ENCODE results near the gene GPBP1. TPM values are rescaled to one million over a fixed set of nuclear protein-coding genes. Genes with fewer than 3 reads are reported as not detected.
"Not testable (repeated sequence)": the region's sequence is repeated elsewhere in the genome, so short reads cannot be mapped to it uniquely, and the experiment has no call there.

The GPBP1 gene
- total RNA-seq, 1 donor from 2014 or later: 70.6 TPM

DNA sequence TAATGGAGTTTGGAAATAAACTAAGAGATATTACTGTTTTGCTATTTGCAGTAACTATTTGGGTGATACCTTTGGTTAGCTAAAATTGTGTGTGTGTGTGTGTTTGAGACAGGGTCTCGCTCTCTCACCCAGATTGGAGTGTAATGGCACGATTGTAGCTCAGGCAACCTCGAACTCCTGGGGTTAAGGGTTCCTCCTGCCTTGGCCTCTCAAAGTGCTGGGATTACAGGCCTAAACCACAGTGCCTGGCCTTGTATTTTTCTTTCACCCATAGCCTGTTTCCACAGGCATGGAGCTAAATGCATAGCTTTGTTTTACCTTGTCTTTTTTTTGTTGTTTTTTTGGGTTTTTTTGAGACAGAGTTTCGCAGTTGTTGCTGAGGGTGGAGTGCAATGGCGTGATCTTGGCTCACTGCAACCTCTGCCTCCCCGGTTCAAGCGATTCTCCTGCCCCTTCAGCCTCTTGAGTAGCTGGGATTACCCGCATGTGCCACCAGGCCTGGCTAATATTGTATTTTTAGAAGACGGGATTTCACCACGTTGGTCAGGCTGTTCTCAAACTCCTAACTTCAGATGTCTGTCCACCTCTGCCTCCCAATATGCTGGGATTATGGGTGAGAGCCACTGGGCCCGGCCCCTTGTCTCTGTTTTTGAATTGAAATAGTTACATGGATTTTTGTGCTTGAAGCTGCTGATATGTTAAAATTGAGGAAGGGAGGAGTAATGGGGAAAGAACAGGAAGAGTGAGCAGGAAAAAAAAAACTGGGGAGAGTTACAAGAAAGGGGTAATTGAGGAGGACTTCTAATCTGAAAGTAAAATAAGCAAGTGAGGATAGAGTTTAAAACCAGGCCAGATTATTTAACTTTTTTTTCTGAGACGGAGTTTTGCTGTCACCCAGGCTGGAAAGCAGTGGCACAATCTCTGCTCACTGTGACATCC, 5.7 kb downstream of the GPBP1 start:
- peak in 1 of 2 donors; percentile 17 for ATAC-seq
- H3K4me1 ChIP-seq: peaks cover 77% of the 10 kb centered on the region

DNA sequence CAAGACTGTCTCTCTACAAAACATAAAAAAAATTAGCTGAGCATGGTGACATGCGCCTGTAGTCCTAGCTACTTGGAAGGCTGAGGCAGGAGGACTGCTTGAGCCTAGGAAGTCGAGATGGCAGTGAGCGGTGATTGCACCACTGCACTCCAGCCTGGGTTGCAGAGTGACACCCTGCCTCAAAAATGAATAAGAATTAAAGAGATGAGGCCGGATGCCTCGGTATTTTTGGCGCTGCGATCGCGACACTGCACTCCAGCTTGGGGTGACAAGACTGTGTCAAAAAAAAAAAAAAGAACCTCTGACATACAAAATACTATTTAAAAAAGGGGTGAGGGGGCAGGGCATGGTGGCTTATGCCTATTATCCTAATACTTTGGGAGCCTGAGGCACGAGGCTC, 7.3 kb downstream of the GPBP1 start:
- no peak overlapping the region for H3K27ac ChIP-seq
- DNase-seq (no peak), ATAC-seq (no peak)
- H3K4me3 ChIP-seq: no peak overlapping the region
- intact Hi-C loops (cut with DNase I): no loop called here
- H3K36me3 ChIP-seq: peaks cover 11% of the 10 kb centered on the region
- TF ChIP-seq, protein P1, sequence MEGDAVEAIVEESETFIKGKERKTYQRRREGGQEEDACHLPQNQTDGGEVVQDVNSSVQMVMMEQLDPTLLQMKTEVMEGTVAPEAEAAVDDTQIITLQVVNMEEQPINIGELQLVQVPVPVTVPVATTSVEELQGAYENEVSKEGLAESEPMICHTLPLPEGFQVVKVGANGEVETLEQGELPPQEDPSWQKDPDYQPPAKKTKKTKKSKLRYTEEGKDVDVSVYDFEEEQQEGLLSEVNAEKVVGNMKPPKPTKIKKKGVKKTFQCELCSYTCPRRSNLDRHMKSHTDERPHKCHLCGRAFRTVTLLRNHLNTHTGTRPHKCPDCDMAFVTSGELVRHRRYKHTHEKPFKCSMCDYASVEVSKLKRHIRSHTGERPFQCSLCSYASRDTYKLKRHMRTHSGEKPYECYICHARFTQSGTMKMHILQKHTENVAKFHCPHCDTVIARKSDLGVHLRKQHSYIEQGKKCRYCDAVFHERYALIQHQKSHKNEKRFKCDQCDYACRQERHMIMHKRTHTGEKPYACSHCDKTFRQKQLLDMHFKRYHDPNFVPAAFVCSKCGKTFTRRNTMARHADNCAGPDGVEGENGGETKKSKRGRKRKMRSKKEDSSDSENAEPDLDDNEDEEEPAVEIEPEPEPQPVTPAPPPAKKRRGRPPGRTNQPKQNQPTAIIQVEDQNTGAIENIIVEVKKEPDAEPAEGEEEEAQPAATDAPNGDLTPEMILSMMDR (IDR thresholded peaks at IDR 0.05): no peak
- no peaks in the 10 kb centered on the region for H3K27me3 ChIP-seq (ENCODE audit: low read depth)
- no peaks in the 10 kb centered on the region for H3K9me3 ChIP-seq
- peaks cover 85% of the 10 kb centered on the region for H3K4me1 ChIP-seq

More for the DNA sequence above, 5.7 kb downstream of the GPBP1 start:
- no peak for DNase-seq
- intact Hi-C loops (cut with DNase I): no loop called here
- TF ChIP-seq, protein P1 (IDR thresholded peaks at IDR 0.05): no peak
- Histone ChIP-seq H3K36me3 (peaks cover 11% of the 10 kb centered on the region), H3K27ac (peak overlapping the region; percentile 19), H3K4me3 (peak overlapping the region; percentile 86), H3K9me3 (no peaks in the 10 kb centered on the region), H3K27me3 (ENCODE audit: low read depth) (no peaks in the 10 kb centered on the region)

DNA sequence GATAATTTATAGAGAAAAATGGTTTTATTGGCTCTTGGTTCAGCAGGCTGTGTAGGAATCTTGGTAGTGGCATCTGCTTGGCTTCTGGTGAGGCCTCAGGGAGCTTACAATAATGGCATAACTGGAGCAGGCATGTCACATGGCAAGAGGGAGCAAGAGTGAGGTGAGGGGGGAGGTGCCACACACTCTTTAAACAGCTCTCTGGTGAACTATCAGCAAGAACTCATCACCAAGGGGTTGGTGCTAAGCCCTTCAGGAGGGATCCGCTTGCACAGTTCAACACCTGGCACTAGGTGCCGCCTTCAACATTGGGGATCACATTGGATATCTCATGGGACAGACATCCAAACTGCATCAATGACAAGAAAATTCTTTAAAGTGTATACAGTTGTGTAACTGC, 10.5 kb downstream of the GPBP1 start:
- DNase-seq: no peak
- no peak for ATAC-seq
- TF ChIP-seq, protein P1 (IDR thresholded peaks at IDR 0.05): no peak
- no peaks in the 10 kb centered on the region for H3K27me3 ChIP-seq (ENCODE audit: low read depth)
- peaks cover 93% of the 10 kb centered on the region for H3K4me1 ChIP-seq
- no peak overlapping the region for H3K27ac ChIP-seq
- intact Hi-C loops (cut with DNase I): no loop called here
- no peaks in the 10 kb centered on the region for H3K9me3 ChIP-seq
- H3K36me3 ChIP-seq: peaks cover 11% of the 10 kb centered on the region
- no peak overlapping the region for H3K4me3 ChIP-seq

DNA sequence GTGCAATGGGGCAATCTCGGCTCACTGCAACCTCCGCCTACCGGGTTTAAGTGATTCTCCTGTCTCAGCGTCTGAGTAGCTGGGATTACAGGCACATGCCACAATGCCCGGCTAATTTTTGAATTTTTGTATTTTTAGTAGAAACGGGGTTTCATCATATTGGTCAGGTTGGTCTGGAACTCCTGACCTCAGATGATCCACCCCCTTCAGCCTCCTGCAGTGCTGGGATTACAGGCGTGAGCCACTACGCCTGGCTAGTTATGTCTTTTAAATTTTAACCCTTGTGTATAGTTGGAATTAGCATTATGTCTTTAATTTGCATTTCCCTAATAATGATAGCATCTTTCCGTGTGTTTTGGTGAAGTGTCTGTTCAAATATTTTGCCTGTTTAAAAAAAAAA, 11.5 kb downstream of the GPBP1 start:
- TF ChIP-seq, protein P1 (IDR thresholded peaks at IDR 0.05): no peak
- H3K36me3 ChIP-seq: peaks cover 11% of the 10 kb centered on the region
- H3K27me3 ChIP-seq (ENCODE audit: low read depth): no peaks in the 10 kb centered on the region
- ATAC-seq (no peak), DNase-seq (no peak)
- intact Hi-C loops (cut with DNase I): no loop called here
- H3K27ac ChIP-seq: no peak overlapping the region
- H3K4me3 ChIP-seq: no peak overlapping the region
- no peaks in the 10 kb centered on the region for H3K9me3 ChIP-seq
- peaks cover 85% of the 10 kb centered on the region for H3K4me1 ChIP-seq

DNA sequence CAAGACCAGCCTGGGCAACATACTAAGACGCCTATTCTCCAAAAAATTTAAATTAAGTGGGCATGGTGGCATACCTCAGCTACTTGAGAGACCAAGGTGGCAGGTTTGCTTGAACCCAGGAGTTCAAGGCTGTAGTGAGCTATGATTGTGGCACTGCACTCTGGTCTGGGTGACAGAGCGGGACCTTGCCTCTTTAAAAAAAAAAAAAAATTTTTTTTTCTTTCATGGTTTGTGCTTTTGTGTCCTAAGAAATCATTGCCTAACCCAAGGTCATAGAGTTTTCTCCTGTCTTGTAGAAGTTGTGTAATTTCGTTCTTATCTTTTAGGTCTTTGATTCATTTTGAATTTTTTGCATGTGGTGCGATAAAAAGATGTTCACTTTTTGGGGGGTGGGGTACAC, 12.3 kb downstream of the GPBP1 start:
- no peak overlapping the region for H3K4me3 ChIP-seq
- no peaks in the 10 kb centered on the region for H3K27me3 ChIP-seq (ENCODE audit: low read depth)
- DNase-seq: no peak
- no peak overlapping the region for H3K27ac ChIP-seq
- H3K4me1 ChIP-seq: peaks cover 83% of the 10 kb centered on the region
- no peaks in the 10 kb centered on the region for H3K9me3 ChIP-seq
- peaks cover 13% of the 10 kb centered on the region for H3K36me3 ChIP-seq
- ATAC-seq: no peak
- intact Hi-C loops (cut with DNase I): no loop called here
- TF ChIP-seq, protein P1 (IDR thresholded peaks at IDR 0.05): no peak

DNA sequence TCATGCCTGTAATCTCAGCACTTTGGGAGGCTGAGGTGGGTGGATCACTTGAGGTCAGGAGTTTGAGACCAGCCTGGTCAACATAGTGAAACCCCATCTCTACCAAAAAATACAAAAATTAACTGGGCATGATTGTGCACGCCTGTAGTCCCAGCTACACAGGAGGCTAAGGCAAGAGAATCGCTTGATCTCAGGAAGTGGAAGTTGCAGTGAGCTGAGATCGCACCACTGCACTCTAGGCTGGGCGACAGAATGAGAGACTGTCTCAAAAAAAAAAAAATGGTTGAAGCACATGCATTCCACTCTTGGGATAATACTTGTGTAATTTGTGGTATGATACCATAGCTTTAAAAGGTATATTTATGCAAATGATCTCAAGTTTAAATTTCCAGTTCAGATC, 14.1 kb downstream of the GPBP1 start:
- H3K4me1 ChIP-seq: peaks cover 80% of the 10 kb centered on the region
- intact Hi-C loops (cut with DNase I); H3K27ac ChIP-seq: not testable (repeated sequence)

More for the DNA sequence above, 14.1 kb downstream of the GPBP1 start:
- not testable (repeated sequence) for H3K9me3 ChIP-seq; ATAC-seq; H3K27me3 ChIP-seq (ENCODE audit: low read depth); H3K4me3 ChIP-seq; DNase-seq
- H3K36me3 ChIP-seq: peaks cover 15% of the 10 kb centered on the region
